NCI-H2227 (cell line): ENCODE data around the gene IGFBP2.
"Not testable (repeated sequence)": the region's sequence is repeated elsewhere in the genome, so short reads cannot be mapped to it uniquely, and the experiment has no call there.

Experiments used
- DNase-seq: peaks from one replicate; lab custom pipeline; 2025; ENCODE audit not compliant: unreplicated experiment; lab: John Stamatoyannopoulos, UW

The IGFBP2 gene

DNA sequence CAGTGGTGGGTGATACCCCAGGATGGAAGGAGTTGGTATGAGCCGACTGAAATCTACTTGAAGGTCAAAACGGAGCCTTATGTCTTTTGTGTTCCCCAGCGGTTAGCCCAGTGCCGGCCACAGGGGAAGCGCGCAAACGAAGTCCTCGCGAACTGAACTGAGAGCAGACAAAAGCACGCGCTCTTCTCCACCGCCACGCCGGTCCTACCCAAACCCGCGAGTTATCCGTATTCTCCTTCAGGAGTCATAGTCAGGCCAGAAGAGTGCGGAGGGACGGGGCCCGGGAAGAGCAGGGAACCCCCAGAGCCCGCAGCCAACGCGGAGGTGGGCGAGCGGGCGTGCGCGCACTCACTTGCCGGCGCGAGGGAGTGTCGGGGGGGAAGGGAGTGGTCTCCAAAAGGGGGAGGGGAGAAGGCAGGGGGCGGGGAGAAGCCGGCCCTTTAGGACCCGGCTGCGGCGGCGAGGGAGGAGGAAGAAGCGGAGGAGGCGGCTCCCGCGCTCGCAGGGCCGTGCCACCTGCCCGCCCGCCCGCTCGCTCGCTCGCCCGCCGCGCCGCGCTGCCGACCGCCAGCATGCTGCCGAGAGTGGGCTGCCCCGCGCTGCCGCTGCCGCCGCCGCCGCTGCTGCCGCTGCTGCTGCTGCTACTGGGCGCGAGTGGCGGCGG lies at the start of gene IGFBP2:
Gene IGFBP2, plus strand, starts transcription at position 469 of the 664 bp plus-strand sequence. Its CDS starts 104 bp downstream, at position 573.
- peak; percentile 94 for DNase-seq

GRCh38 chr2:216583606-216584005 lies 49.6 kb upstream of the IGFBP2 start:
- no peak for DNase-seq

DNA sequence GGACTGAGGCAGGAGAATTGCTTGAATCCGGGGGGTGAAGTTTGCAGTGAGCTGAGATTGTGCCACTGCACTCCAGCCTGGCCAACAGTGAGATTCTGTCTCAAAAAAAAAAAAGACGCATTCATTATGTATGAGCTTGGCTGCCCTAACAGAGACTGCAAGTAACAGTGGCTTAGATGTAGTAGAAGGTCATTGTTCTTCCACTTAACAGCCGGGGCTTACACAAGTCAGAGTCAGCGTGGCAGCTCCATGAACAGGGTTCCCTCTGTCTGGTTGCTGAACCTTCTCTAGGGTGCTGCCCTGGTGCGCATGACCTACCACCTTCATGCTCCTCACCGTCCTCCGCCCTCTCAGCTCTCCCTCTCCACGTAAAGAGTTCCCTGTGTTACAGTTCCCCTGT lies 49.1 kb upstream of the IGFBP2 start:
- DNase-seq, result no peak

GRCh38 chr2:216585441-216585840 lies 47.8 kb upstream of the IGFBP2 start:
- DNase-seq, result no peak

DNA sequence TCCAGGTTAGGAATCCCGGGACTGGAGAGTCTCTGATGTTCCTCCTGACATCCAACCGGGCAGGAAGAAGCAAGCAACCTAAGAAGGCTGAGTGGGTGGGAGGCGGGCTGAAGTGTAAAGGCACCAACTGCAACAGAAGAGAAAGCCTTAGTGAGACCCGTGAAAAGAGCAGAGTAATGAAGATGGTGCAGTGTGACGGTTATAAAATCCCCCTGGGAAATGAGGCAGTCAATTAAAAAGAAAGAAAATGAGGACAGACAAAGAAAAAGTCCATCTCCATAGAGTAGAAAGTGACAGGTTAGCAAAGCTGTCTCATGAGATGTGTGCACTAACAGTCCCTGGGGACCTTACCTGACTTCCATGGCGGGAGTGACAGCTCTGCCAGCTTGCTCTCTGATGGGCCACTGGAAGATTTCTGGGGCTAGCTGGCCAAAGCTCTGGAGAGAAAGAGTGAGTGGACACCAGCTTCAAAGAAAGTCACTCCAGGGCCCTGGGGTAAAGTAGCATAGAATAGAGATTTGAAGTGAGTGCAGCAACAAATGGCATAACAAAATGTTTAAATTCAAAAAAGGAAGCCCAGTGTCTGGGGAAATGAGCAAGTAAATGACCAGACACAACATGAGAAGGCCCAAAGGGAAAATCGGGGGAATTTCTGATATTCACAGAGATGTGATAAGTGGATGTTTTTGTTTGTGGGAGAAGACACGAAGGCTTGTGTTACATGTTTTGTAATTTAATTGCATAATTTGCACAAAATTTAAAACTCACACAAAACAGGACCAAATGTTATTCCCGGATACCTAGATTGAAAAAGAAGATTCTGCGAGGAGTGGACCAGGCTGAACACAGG lies 44.1 kb upstream of the IGFBP2 start:
- DNase-seq, result no peak

DNA sequence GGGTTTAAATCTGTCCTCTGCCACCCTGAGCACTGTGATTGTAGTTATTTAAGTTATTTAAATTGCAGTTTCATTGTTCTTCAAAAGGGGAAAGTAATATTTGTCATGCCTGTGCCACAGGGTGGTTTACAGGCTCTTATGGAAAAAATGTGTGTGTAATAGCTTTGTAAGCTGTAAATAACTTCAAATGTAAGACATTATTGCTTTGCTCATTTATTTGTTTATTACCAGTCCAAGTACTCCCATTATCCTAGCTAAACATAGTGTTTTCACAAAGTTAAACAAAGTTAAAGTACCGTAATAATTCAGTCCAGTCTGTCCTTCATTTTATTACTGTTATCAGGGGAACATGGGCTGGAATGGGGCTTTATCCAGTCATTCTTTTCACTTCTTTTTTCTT lies 43.4 kb upstream of the IGFBP2 start:
- DNase-seq, result no peak

GRCh38 chr2:216590780-216591179 lies 42.4 kb upstream of the IGFBP2 start:
- DNase-seq, result no peak

GRCh38 chr2:216591480-216591879 lies 41.7 kb upstream of the IGFBP2 start:
- DNase-seq, result no peak

DNA sequence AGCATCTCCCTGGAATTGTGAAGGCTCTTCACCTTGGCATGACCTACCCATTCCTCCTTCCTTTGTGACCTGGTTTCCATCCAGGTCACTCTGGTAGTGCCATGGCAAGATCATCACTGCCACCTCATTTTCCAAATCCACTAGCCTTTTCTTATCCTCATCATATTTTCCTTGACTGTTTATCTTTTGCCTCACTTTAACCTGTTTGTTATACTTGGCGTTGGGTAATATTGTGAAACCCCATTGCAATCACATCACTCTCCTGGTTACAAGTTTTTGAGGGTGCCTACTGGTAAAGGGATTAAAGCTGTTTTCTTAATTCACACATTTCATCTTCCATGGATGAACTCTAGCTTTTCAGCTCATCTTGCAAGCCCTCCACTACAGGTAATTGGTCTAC lies 39.1 kb upstream of the IGFBP2 start:
- DNase-seq, result no peak

DNA sequence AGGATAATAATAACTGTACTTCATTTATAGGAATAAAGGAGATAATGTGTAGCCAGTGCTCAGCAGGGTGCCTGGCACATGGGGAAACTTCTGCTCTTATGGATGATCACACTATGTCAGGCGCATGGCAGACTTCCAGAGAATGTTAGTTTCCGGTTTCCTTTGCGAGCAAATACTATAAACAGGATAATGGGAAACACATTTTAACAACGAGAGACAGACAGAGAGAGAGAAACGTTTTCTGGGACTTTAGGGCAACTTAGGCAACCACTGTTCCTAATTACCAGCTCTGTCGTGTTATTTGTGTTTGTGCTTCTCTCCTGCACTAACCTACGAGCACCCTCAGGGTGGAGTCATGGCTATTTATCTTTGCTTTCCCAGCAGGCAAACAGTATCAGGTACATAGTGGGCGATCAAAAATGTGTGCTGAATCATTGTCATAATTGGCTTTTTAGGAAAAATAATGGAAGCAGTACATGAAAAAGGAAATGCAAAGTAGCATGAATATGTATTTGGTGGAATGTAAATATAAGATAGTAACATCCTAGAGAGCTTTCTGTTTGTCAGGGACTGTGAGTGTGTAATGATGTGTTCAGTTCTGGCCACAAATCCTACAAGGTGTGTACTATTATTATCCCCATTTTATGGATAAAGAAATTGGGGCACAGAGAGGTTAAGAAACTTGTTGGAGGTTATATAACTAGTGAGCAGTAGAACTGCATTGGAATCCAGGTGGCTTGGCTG lies 36.8 kb upstream of the IGFBP2 start:
- DNase-seq, result peak; percentile 29

DNA sequence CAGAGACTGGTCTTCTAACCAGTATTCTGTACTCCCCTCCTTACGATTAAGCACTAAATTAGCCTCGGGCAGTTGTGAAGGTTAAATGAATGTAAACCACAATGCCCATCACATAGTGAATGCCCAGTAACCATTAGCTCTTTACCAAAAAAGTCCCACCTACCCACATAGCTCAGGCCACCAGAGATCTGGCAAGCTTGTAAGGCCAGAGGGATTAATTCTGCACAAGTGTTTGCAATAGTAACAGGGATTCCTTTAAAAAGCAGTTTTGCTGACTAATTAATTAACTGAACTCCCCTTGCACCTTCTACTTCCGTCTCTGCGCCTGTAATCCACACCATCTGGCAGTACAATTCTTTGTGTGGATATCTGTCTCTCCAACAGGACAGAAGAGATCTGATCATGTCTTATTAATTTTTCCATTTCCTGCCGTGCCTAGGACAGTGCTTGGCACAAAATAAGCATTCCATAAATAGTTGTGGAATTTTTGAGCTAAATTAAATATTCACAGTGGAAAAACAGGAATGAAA lies 36.2 kb upstream of the IGFBP2 start:
- no peak for DNase-seq

GRCh38 chr2:216597825-216598224 lies 35.4 kb upstream of the IGFBP2 start:
- not testable (repeated sequence) for DNase-seq

DNA sequence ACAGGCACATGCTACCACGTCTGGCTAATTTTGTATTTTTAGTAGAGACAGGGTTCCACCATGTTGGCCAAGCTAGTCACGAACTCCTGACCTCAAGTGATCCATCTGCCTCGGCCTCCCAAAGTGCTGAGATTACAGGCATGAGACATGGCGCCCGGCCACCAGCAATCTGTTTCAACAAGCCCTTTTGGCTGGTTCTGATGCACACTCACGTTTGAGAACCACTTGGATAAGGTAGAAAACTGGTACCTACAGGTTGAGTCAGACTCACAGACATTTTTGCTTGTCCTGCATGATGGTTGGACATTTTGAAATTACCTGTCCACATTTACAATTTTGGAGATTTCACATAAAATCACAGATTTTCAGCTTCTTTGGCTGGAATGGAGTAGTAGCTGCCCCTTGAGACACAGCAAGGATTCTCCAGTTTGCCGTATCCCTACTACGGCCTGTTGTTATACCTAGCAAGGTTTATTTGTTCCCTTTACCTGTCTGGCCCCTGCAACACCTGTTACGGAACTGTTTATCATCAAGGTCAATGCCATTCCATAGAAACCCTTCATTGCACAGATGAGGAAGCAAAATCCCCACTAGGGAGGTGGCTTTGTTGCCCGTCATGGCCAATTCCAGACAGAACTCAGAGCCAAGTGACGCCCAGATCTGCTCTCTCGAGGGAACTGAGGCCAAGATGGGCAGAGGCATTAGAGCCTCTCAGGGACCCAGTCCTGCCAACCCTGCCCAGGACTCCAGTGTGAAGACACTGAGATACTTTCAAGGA lies 31.4 kb upstream of the IGFBP2 start:
- no peak for DNase-seq

GRCh38 chr2:216603010-216603883 lies 30.0 kb upstream of the IGFBP2 start:
- DNase-seq, result no peak

- no peak for DNase-seq
These were observed 29.4 kb upstream of the IGFBP2 start for GRCh38 chr2:216603884-216604245.

DNA sequence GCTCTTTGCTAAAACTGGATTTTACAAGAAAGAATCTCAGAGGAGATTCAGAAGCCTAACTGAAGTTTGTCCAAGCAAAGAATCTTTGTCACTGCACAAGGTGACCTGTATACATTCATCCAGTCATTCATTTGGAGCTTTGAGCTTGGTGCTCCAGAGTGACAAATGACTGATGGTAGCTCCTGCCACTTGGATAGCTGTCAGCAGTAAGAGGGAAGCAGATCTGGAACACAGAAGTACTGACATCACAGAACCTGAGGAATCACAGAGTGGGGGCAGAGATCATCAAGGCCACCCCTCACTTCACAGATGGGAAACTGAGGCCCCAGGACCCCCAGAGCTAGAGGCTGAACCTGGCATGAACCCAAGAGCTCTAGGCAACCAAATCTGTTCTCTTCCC lies 28.8 kb upstream of the IGFBP2 start:
- DNase-seq, result no peak

- DNase-seq, result peak; percentile 67
These were observed 26.5 kb upstream of the IGFBP2 start for GRCh38 chr2:216606551-216607276.

DNA sequence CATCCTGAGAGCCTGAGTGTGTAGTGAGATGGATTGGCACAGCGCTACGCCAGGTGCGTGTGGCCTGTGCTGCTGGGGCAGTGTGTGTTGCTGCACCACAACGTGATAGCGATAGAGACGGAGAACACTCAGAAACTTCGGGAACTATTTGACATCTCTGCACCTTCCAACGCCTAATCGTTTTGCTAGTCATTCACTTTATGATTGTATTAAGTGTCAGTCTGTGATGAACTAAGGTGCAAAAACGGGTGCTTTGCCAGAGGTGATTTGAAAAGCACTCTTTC lies 26.0 kb upstream of the IGFBP2 start:
- DNase-seq, result no peak

DNA sequence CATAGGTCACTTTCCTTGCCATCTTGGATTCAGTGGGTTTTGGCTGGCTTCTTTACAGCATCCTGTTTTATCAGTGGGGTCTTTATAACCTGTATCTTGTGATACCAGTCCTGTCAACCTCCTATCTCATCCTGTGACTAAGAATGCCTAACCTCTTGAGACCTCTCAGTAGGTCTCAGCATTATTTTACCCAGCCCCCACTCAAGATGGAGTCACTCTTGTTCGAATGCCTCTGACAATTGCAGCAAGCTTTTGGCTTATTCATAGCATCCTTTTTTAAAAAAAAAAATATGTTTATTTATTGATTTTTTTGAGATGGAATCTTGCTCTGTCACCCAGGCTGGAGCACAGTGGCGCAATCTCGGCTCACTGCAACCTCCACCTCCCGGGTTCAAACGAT lies 24.7 kb upstream of the IGFBP2 start:
- no peak for DNase-seq
